ENCODE data around the gene LIX1L. TPM values are rescaled to one million over a fixed set of nuclear protein-coding genes. Genes with fewer than 3 reads are reported as not detected.

LIX1L gene
- total RNA-seq, 1 donor from 2014 or later, result 13.6 TPM

DNA sequence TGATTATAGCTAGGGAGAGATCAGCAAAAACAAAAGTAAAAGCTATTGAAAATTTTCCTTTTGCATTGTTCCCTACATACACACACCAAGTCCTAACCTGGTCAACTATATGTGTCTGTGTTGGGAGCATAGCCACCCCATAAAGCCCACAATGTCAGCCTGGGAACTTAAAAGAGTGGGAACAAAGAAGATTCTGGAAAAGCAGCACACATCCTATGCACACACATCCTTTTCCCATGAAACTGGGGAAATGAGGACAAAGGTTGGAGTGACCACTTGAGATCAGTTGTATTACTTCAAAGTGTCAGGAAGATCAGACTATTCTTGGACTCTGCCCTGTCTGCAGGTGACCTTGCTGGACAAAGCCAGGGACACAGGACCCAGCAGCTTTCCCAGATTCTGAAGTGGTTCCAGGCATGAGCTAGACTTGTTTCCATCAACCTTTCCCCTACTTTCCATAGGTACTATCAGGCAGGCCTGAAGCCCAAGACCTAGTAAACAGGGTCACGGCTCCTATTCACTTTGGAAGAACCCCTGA, 22.7 kb upstream of the LIX1L start:
- no peaks in the 10 kb centered on the region for H3K27me3 ChIP-seq
- no peaks in the 10 kb centered on the region for H3K36me3 ChIP-seq
- peaks cover 15% of the 10 kb centered on the region for H3K4me1 ChIP-seq
- no peaks in the 10 kb centered on the region for H4K20me1 ChIP-seq (ENCODE audit: low read depth)
- peaks cover 12% of the 10 kb centered on the region for H3K4me1 Mint-ChIP-seq
- no peak for DNase-seq (ENCODE audit: low spot score)
- H3K27ac ChIP-seq, result no peak overlapping the region
- no peaks in the 10 kb centered on the region for H3K9me3 Mint-ChIP-seq
- H3K9me3 ChIP-seq (ENCODE audit: low read depth), result no peaks in the 10 kb centered on the region
- no peak overlapping the region for H3K27ac Mint-ChIP-seq
- no peak overlapping the region for H3K9ac ChIP-seq
- H3K79me2 ChIP-seq (ENCODE audit: low read depth), result no peaks in the 10 kb centered on the region
- peaks cover 18% of the 10 kb centered on the region for H3F3A ChIP-seq (ENCODE audit: low read depth)
- H3K4me2 ChIP-seq, result no peak overlapping the region
- no peak overlapping the region for H2AFZ ChIP-seq (replicated peaks)
- H3K27me3 Mint-ChIP-seq (ENCODE audit: insufficient read depth, low read depth), result peaks cover 4% of the 10 kb centered on the region
- TF ChIP-seq, protein P1, sequence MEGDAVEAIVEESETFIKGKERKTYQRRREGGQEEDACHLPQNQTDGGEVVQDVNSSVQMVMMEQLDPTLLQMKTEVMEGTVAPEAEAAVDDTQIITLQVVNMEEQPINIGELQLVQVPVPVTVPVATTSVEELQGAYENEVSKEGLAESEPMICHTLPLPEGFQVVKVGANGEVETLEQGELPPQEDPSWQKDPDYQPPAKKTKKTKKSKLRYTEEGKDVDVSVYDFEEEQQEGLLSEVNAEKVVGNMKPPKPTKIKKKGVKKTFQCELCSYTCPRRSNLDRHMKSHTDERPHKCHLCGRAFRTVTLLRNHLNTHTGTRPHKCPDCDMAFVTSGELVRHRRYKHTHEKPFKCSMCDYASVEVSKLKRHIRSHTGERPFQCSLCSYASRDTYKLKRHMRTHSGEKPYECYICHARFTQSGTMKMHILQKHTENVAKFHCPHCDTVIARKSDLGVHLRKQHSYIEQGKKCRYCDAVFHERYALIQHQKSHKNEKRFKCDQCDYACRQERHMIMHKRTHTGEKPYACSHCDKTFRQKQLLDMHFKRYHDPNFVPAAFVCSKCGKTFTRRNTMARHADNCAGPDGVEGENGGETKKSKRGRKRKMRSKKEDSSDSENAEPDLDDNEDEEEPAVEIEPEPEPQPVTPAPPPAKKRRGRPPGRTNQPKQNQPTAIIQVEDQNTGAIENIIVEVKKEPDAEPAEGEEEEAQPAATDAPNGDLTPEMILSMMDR (IDR thresholded peaks at IDR 0.05), result no peak
- no peak for TF ChIP-seq EZH2phosphoT487 (IDR thresholded peaks at IDR 0.05)
- no peak for TF ChIP-seq EZH2 (IDR thresholded peaks at IDR 0.05)
- H3K4me3 Mint-ChIP-seq, result no peak overlapping the region
- no peaks in the 10 kb centered on the region for H3K36me3 Mint-ChIP-seq
- H3K4me3 ChIP-seq, result no peak overlapping the region

- DNase-seq (ENCODE audit: low spot score), result no peak
- no peaks in the 10 kb centered on the region for H3K9me3 ChIP-seq (ENCODE audit: low read depth)
- peaks cover 11% of the 10 kb centered on the region for H3K4me1 ChIP-seq
- H3K79me2 ChIP-seq (ENCODE audit: low read depth), result no peaks in the 10 kb centered on the region
- peak overlapping the region; percentile 70 for H3K4me2 ChIP-seq
- H3K36me3 Mint-ChIP-seq, result no peaks in the 10 kb centered on the region
- no peak overlapping the region for H3K27ac Mint-ChIP-seq
- H3K36me3 ChIP-seq, result no peaks in the 10 kb centered on the region
- no peaks in the 10 kb centered on the region for H3K27me3 ChIP-seq
- H3K4me1 Mint-ChIP-seq, result peaks cover 6% of the 10 kb centered on the region
- no peak overlapping the region for H2AFZ ChIP-seq (replicated peaks)
- H3K4me3 ChIP-seq, result no peak overlapping the region
- peaks cover 4% of the 10 kb centered on the region for H3K27me3 Mint-ChIP-seq (ENCODE audit: insufficient read depth, low read depth)
- H4K20me1 ChIP-seq (ENCODE audit: low read depth), result no peaks in the 10 kb centered on the region
- no peak overlapping the region for H3K9ac ChIP-seq
- H3F3A ChIP-seq (ENCODE audit: low read depth), result peaks cover 18% of the 10 kb centered on the region
- H3K4me3 Mint-ChIP-seq, result no peak overlapping the region
- TF ChIP-seq, protein P1 (IDR thresholded peaks at IDR 0.05), result no peak
- TF ChIP-seq EZH2phosphoT487 (IDR thresholded peaks at IDR 0.05) (no peak), EZH2 (IDR thresholded peaks at IDR 0.05) (no peak)
- H3K27ac ChIP-seq, result no peak overlapping the region
- H3K9me3 Mint-ChIP-seq, result no peaks in the 10 kb centered on the region
These were observed 22.1 kb upstream of the LIX1L start for GRCh38 chr1:145979746-145980456.

DNA sequence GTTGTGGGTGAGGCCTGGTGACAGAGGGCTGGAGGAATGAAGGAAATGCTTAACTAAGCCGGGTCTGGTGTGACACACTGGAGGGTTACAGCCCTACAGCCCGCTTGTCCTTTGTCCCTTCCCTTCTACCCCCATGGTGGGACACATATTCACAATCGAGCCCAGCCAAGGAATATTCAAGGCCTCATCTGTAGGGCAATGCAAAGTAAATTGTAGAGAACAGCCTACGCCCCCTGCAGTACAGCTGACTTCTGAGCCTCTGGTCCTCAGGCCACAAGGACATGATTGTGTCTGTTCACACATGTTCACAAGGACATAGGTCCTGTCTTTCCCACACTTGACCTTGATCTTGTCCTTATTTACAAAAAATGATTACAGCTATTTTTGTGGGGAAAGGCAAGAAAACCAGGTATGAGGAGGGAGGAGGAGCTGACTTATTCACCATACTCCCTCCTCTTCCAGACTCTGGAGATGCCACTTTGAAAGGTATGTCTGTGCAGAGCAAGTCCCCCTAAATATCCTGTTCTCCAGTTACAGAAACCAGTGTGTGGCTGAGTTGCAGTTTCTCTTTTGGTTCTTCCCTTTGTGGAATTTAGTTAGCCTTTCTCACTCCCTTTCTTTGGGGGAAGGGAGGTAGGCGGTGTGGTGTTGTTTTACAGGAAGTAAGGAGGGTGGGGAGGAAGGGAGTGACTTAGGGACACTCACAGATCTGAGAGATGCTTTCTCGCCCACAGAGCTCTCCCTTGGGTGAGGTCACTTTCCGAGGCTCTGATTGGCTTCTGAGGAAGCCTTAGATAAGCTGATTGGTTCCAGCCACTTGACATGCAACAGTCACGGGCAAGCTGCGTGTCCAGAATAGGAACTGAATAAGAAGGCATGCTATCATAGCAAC, 21.3 kb upstream of the LIX1L start:
- no peak overlapping the region for H3K4me3 Mint-ChIP-seq
- DNase-seq (ENCODE audit: low spot score), result peak; percentile 91
- H3K4me3 ChIP-seq, result peak overlapping the region; percentile 28
- H3K4me1 ChIP-seq, result peaks cover 11% of the 10 kb centered on the region
- TF ChIP-seq, protein P1 (IDR thresholded peaks at IDR 0.05), result peak; percentile 30
- TF ChIP-seq EZH2phosphoT487 (IDR thresholded peaks at IDR 0.05), result no peak
- no peaks in the 10 kb centered on the region for H3K36me3 ChIP-seq
- H4K20me1 ChIP-seq (ENCODE audit: low read depth), result no peaks in the 10 kb centered on the region
- H3F3A ChIP-seq (ENCODE audit: low read depth), result peaks cover 18% of the 10 kb centered on the region
- H3K27me3 ChIP-seq, result no peaks in the 10 kb centered on the region
- H3K36me3 Mint-ChIP-seq, result no peaks in the 10 kb centered on the region
- H3K4me1 Mint-ChIP-seq, result peaks cover 2% of the 10 kb centered on the region
- no peak overlapping the region for H3K9ac ChIP-seq
- no peaks in the 10 kb centered on the region for H3K79me2 ChIP-seq (ENCODE audit: low read depth)
- no peaks in the 10 kb centered on the region for H3K9me3 ChIP-seq (ENCODE audit: low read depth)
- no peak overlapping the region for H3K27ac Mint-ChIP-seq
- H3K4me2 ChIP-seq, result peak overlapping the region; percentile 70
- H3K27ac ChIP-seq, result no peak overlapping the region
- H3K9me3 Mint-ChIP-seq, result no peaks in the 10 kb centered on the region
- peaks cover 4% of the 10 kb centered on the region for H3K27me3 Mint-ChIP-seq (ENCODE audit: insufficient read depth, low read depth)
- no peak overlapping the region for H2AFZ ChIP-seq (replicated peaks)
